Testis (tissue), 2 donors: ENCODE measurements around the gene PLAGL1.

Experiments used
- CTCF ChIP-seq, 3 experiments: fragments of 450-650 bp in 2 of 3; fragments of 200-600 bp in 1 of 3; sonication (generic) in 1 of 3; IDR thresholded peaks; one replicate each; pipeline ENCODE4 v1.5.1; 2016 to 2019; ENCODE audit warnings: antibody characterized with exemption in 3 of 3, mild to moderate bottlenecking in 2 of 3, moderate library complexity in 1 of 3
- POLR2A ChIP-seq: fragments of 450-650 bp; IDR thresholded peaks from one replicate; pipeline ENCODE4 v1.6.1; 2017; ENCODE audit warnings: antibody characterized with exemption, mild to moderate bottlenecking, moderate library complexity

DNA sequence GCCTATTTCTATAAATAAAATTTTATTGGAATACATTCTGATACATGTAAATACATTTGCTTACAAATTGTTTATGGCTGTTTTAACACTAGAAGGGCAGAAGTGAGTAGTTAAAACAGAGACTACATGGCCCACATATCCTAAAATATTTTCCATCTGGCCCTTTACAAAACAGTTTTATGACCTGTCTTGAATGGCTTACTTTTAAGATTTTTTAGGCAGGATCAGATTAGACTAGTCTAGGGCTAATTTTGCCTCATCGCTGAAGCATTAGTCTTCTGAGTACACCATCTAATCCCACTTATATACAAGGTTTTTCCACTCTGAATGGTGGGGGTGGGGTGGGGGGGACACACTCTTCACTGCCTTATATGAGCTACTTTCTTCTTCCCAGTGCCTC, 27.1 kb downstream of the PLAGL1 start:
- TF ChIP-seq CTCF (IDR thresholded peaks at IDR 0.05), result no peak
- TF ChIP-seq POLR2A, result no peak
